ENCODE measurements around the gene SH3RF3.
A peak's percentile ranks its signal among the peaks of the same experiment; 100 is the strongest.

The SH3RF3 gene

GRCh38 chr2:109442715-109443319, 313.8 kb downstream of the SH3RF3 start:
- DNase-seq, result no peak

- DNase-seq, result no peak
Observed at GRCh38 chr2:109444916-109445315, 315.9 kb downstream of the SH3RF3 start.

- no peak for DNase-seq
Observed at GRCh38 chr2:109446278-109447131, 317.5 kb downstream of the SH3RF3 start.

- no peak for DNase-seq
Observed at GRCh38 chr2:109447251-109447661, 318.3 kb downstream of the SH3RF3 start.

GRCh38 chr2:109447776-109448175, 318.8 kb downstream of the SH3RF3 start:
- DNase-seq, result no peak

- DNase-seq, result no peak
Observed at GRCh38 chr2:109448207-109448606, 319.2 kb downstream of the SH3RF3 start.

- DNase-seq, result peak; percentile 76
Observed at GRCh38 chr2:109448946-109449788, 320.2 kb downstream of the SH3RF3 start.

GRCh38 chr2:109450574-109451273, 321.7 kb downstream of the SH3RF3 start:
- DNase-seq, result no peak

- DNase-seq, result no peak
Observed at GRCh38 chr2:109451671-109452070, 322.7 kb downstream of the SH3RF3 start.

- no peak for DNase-seq
Observed at GRCh38 chr2:109452318-109453305, 323.6 kb downstream of the SH3RF3 start.

GRCh38 chr2:109453371-109453995, 324.5 kb downstream of the SH3RF3 start:
- no peak for DNase-seq

- DNase-seq, result no peak
Observed at GRCh38 chr2:109454304-109454703, 325.3 kb downstream of the SH3RF3 start.

- no peak for DNase-seq
Observed at GRCh38 chr2:109454765-109455394, 325.9 kb downstream of the SH3RF3 start.

GRCh38 chr2:109455731-109456691, 327.0 kb downstream of the SH3RF3 start:
- DNase-seq, result no peak

GRCh38 chr2:109456776-109457175, 327.8 kb downstream of the SH3RF3 start:
- no peak for DNase-seq

GRCh38 chr2:109457366-109457765, 328.4 kb downstream of the SH3RF3 start:
- no peak for DNase-seq

- no peak for DNase-seq
Observed at GRCh38 chr2:109457794-109458193, 328.8 kb downstream of the SH3RF3 start.

- no peak for DNase-seq
Observed at GRCh38 chr2:109458512-109458911, 329.5 kb downstream of the SH3RF3 start.

GRCh38 chr2:109459485-109459884, 330.5 kb downstream of the SH3RF3 start:
- no peak for DNase-seq
